Mucosa of gallbladder (tissue), 1 donor: Measurements from ENCODE around the gene NBPF6. TPM values are rescaled to one million over a fixed set of nuclear protein-coding genes. Genes with fewer than 3 reads are reported as not detected.
"Not testable (repeated sequence)": the region's sequence is repeated elsewhere in the genome, so short reads cannot be mapped to it uniquely, and the experiment has no call there.

Experiments
- DNase-seq: peaks from one replicate; pipeline ENCODE4 v3.0.0-alpha.2; 2020; ENCODE audit warnings: low spot score
- total RNA-seq: library from RNA; stranded (reverse); gene quantifications from one replicate; pipeline ENCODE4 v1.2.1, GENCODE V29; 2021
- donor health status: DM: no; HTN: no; CAD: no.

The NBPF6 gene, protein sequence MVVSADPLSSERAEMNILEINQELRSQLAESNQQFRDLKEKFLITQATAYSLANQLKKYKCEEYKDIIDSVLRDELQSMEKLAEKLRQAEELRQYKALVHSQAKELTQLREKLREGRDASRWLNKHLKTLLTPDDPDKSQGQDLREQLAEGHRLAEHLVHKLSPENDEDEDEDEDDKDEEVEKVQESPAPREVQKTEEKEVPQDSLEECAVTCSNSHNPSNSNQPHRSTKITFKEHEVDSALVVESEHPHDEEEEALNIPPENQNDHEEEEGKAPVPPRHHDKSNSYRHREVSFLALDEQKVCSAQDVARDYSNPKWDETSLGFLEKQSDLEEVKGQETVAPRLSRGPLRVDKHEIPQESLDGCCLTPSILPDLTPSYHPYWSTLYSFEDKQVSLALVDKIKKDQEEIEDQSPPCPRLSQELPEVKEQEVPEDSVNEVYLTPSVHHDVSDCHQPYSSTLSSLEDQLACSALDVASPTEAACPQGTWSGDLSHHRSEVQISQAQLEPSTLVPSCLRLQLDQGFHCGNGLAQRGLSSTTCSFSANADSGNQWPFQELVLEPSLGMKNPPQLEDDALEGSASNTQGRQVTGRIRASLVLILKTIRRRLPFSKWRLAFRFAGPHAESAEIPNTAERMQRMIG
- not detected for total RNA-seq

DNA sequence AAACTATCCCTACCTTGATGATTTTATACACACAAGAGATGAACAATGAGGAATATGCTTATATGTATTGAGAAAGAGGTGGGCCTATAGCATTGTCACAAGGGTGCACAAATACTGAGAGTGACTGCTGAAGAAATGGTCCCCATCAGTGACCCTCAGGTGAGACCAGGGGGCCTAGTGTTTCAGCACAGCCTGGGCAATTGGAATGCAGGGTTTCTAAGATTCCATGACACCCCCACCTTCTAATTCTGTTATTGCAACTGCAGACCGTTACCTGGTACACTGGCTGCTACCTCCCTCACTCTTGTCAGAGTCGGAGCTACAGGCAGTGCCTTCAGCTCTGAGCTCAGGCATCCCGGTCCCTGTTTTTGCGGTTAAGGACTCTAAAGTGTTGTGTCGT, at the start of gene NBPF6:
Gene NBPF6, plus strand, starts transcription at position 301 of the 400 bp plus-strand sequence. CDS start 259 bp downstream, outside the sequence.
- not testable (repeated sequence) for DNase-seq

GRCh38 chr1:108411098-108411833, 38.9 kb upstream of the NBPF6 start:
- not testable (repeated sequence) for DNase-seq

- not testable (repeated sequence) for DNase-seq
Observed at GRCh38 chr1:108420129-108420528, 30.0 kb upstream of the NBPF6 start.

DNA sequence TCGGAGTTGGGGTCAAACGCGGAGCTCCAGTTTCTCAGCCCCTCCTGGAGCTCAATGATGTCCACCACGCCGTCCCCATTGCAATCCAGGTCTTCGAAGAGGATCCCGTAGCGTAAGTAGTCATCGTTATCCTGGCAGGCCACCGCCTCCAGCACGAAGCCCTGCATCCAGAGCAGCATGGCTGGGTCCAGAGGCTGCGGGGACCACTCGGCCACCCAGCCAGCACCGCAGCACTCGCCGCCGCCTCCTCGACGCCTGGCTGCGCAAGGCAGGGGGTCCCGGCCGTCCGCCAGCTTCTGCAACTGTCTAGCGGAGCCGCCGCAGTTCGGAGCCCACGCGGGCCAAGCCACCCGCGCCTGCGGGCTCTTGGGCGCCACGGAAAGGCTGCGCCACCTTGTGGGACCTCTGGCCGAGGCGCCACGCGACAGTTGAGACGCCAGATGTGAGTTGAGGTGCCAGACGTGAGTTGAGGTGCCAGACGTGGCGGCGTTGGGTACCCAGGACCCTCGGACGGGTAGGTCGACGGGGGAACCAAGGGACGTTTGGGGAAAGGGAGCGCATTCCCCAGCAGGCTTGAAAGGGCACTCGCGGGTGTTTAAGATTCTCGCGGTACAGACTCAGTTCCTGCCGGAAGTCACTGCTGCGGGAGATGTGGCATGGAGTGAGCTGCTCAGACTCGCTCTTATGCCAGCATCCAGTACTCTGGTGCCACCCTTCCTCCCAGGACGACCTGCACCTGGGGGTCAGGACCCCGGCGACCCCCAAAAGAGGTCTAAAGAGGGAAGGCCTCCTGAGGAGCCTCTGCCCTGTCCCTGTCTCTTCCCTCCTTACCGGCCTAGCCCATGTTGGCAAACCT, 28.9 kb upstream of the NBPF6 start:
- DNase-seq = not testable (repeated sequence)

GRCh38 chr1:108426877-108427276, 23.3 kb upstream of the NBPF6 start:
- DNase-seq = not testable (repeated sequence)

DNA sequence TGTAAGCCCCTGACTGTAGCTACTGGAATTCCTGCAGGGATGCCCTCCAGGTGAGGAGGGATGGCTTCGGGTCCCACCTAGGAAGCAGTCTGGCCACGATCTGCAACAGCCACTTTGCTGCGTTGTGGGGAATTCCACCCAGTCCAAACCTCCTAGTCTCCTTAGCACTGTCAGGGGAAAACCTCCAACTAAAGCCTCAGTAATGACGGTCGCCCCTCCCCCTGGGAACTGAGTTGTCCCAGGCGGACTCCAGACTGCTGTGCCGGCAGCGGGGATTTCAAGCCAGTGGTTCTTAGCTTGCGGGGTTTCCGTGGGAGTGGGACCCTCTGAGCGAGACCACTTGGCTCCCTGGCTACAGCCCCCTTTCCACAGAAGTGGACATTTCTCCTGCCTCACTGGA, 18.1 kb upstream of the NBPF6 start:
- DNase-seq = not testable (repeated sequence)

DNA sequence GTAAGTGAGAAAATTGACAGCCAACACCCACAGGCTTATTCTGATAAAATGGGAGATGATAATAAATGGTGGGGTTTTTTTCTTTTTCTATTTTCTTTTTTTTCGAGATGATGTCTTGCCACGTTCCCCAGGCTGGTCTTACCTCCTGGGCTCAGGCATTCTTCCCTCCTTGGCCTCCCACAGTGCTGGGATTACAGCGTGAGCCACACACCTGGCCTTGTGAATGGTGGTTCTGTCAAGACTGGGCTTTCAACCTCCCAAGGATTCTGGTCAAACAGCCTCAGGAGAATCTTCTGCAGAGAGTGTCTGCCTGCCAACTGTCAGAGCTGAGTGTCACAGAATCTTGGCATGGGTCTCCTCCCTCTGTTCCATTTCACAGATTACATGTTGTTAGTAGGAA, 16.7 kb upstream of the NBPF6 start:
- not testable (repeated sequence) for DNase-seq

GRCh38 chr1:108438536-108438935, 11.6 kb upstream of the NBPF6 start:
- not testable (repeated sequence) for DNase-seq

DNA sequence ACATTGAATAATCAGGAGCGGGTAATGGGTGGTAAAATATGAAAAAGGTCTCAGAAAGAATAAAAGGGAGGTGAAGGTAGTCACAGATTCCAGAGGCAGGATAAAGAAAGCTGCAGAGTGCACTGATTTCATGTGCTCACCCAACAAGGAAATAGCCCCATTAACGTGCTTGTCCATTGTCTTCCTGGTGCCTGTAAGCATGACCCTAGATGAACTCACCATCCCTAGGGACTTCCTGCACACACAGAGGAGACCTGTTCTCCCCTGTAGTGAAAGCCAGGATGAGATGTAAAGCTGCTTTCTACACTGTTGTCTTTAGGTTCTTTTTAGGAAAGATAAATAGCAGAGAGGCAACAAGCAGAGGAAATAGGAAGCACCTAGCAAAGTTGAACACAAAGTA, 4.4 kb downstream of the NBPF6 start:
- DNase-seq = not testable (repeated sequence)

DNA sequence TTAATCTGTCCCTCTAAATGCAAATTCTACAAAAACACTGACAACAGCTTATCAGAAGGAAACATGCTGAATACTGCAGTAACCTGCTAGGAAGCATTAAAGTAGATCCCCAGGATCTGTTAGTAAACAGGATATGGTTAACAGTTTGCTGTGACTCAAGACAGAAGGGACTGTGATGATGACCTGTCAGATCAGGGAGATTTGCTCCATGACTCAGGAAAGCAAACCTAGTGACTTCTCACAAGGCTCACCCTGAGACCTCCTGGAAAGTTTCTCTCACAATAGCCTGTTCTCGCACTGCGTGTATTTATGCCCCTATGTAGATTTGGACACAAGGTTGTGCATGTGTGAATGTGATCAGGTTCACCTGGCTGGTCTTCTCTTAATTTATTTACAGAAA, 8.5 kb downstream of the NBPF6 start:
- DNase-seq = not testable (repeated sequence)

GRCh38 chr1:108461758-108462157, 11.6 kb downstream of the NBPF6 start:
- DNase-seq = not testable (repeated sequence)

DNA sequence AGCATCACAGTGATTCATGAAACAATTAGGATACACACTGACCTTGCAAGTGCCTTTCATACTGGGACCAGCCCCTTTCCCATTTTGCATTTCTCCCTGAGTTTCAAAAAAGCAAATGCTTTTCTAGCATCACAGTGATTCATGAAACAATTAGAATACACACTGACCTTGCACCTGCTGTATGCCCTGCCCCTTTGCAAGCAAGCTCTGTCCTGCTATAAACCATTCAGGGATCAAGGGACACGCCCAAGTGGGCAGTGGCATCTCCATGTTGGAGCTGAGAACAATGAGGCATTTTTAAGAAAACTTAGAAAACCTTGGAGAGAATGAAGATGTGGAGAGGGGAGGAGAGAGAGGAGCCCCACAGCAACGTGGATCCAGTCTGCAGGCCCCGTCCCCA, 13.8 kb downstream of the NBPF6 start:
- DNase-seq = not testable (repeated sequence)

DNA sequence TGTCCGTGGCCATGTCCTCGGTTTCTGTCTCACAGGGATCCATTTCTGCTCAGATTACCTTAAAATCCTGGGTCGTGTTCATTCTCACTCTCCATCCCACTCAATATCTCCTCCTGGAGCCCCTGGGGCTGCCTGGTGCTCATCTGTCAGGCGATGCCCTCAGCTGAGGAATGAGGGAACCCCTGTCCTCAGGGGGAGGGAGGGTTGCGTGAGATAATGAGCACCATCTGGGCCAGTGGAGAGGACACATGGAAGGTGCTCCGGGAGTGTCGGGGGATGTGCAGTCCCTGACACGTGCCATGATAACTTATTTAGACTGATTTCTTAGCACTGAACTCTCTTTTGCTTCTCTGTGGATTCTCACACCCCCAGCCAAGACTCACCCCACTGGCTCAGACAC, 16.0 kb downstream of the NBPF6 start:
- not testable (repeated sequence) for DNase-seq

GRCh38 chr1:108467155-108467554, 17.0 kb downstream of the NBPF6 start:
- peak; percentile 11 for DNase-seq

DNA sequence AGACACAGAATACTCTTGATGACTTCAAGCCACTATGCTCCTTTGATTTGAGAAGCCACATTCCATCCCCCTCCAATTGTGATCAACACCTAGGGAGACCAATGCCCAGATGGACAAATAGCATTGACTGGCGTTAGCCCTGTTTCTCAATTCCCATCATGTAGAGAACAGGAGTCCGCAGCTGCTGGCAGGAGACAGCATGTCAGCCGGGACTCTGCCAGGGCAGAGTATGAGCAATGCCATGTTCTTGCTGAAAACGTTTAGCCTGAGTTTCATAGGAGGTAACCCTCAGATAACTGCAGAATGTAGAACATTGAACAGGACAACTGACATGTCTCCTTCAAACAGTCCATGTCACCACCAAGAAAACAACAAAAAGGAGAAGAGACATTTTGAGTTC, 20.6 kb downstream of the NBPF6 start:
- DNase-seq = not testable (repeated sequence)

DNA sequence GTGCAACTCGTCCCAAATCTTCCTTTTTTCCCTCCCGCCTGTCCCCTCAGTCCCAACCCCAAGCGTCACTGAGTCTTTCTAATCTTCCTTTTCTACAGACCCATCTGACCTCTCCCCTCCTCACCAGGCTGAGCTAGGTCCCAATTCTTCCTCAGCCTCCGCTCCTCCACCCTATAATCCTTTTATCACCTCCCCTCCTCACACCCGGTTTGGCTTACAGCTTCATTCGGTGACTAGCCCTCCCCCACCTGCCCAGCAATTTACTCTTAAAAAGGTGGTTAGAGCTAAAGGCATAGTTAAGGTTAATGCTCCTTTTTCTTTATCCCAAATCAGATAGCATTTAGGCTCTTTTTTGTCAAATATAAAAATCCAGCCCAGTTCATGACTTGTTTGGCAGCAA, 24.4 kb downstream of the NBPF6 start:
- DNase-seq = not testable (repeated sequence)

DNA sequence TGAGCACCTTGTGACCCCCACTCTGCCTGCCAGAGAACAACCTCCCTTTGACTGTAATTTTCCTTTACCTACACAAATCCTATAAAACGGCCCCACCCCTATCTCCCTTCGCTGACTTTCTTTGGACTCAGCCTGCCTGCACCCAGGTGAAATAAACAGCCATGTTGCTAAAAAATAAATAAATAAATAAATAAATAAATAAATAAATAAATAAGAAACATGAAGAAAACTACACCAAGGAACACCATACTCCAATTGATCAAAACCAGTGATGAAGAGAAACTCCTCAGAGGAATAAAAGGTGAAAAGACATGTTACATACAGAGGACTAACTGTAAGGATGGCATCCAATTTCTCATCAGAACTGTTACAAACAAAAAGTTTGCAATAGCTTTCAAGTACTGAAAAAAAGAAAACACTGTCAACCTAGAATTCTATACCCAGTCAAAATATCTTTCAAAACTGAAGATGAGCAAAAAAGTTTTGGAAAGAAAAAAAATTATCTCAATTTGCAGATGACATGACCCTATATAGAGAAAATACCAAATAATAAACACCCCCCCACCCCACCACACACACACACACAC, 28.4 kb downstream of the NBPF6 start:
- no peak for DNase-seq

- peak; percentile 53 for DNase-seq
Observed at GRCh38 chr1:108482708-108483107, 32.6 kb downstream of the NBPF6 start.

GRCh38 chr1:108485990-108486389, 35.8 kb downstream of the NBPF6 start:
- DNase-seq = not testable (repeated sequence)

DNA sequence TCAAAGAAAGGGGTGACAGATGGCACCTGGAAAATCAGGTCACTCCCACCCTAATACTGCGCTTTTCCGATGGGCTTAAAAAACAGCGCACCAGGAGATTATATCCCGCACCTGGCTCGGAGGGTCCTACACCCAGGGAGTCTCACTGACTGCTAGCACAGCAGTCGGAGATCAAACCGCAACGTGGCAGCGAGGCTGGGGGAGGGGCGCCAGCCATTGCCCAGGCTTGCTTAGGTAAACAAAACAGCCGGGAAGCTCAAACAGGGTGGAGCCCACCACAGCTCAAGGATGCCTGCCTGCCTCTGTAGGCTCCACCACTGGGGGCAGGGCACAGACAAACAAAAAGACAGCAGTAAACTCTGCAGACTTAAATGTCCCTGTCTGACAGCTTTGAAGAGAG, 36.6 kb downstream of the NBPF6 start:
- not testable (repeated sequence) for DNase-seq

- DNase-seq = not testable (repeated sequence)
Observed at GRCh38 chr1:108495008-108495407, 44.9 kb downstream of the NBPF6 start.
